GM10248 (cell line): ENCODE measurements around the gene COPG1.
"Not testable (repeated sequence)": the region's sequence is repeated elsewhere in the genome, so short reads cannot be mapped to it uniquely, and the experiment has no call there.

Source experiments
- CTCF ChIA-PET: fragments of 300-600 bp; sonication (Branson Sonifier 250); formaldehyde crosslinking; extraction: SDS; loops from one replicate; lab custom pipeline; 2021; ENCODE audit warnings: antibody characterized with exemption; lab: Yijun Ruan, JAX
- POLR2A ChIA-PET: fragments of 350-650 bp; sonication (Branson Sonifier 250); formaldehyde crosslinking; extraction: SDS; loops from one replicate; lab custom pipeline; 2020; ENCODE audit warnings: antibody characterized with exemption; lab: Yijun Ruan, JAX
- DNase-seq: peaks from one replicate; pipeline ENCODE4 v3.0.0; 2012; ENCODE audit errors: extremely low spot score
- TF ChIP-seq, protein P1 (sequence below): IDR thresholded peaks from 2 replicates; pipeline ENCODE4 v1.5.1; 2012; ENCODE audit warnings: mild to moderate bottlenecking, low read depth; ENCODE audit errors: extremely low read depth, missing control alignments, control extremely low read depth

COPG1 gene

DNA sequence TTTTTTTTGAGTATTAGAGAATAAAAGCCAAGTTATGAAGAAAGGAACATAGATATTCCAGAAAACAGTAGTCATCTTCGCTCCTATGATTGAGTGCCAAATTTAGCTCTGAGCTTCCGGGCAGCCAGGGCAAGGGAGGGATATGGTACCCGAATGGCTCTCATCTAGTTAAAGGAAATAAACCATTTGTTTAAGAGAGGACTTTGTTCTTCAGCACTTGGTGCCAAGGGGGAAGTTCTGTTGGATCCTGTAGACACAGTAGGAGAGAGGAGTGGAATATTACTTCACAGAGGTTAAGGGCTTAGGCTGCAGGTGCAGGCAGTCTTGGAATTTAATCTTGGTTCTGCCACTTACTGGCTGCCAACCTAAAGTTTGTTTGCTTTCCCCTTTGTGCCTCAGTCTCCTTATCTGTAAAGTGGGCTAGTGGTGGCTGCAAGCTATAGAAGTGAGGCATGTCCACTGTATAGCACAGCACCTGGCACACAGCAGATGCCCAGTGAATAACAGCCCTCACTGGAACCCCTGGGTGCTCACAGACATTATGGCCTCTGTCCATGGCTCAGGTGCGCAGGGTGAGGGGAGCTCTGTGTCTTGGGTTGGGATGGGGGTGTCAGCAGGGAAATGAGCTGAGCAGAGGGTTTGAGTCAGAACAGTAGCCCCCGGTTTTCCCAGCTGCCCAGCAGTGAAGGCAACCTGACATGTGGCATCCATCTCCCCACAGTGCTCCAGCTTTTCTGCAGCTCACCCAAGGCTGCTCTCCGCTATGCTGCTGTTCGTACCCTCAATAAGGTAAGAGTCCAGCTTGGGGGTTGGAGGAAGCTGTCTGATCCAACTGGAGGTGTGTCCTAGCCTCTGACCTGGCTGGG lies 10.4 kb downstream of the COPG1 start:
- CTCF ChIA-PET: interaction anchor here (0.9 to 2.9 kb wide), 3 partner anchors 11 to 19 kb away, joined by 3 to 20 read pairs (median 3); partner anchors contain the start of gene HMCES
- no peak for DNase-seq

DNA sequence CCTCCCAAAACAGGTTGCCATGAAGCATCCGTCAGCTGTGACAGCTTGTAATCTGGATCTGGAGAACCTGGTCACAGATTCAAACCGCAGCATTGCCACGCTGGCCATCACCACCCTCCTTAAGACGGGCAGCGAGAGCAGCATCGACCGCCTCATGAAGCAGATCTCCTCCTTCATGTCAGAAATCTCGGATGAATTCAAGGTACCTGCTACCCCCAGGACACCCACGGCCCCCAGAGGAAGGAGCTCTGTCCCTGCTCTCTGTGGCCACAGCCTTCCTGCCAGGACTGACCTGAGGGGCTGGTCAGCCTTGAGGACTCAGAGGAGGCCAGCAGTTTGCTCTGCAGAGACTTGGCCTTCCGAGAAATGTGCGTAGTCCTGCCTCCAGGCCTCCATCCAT lies 11.2 kb downstream of the COPG1 start:
- TF ChIP-seq, protein P1, sequence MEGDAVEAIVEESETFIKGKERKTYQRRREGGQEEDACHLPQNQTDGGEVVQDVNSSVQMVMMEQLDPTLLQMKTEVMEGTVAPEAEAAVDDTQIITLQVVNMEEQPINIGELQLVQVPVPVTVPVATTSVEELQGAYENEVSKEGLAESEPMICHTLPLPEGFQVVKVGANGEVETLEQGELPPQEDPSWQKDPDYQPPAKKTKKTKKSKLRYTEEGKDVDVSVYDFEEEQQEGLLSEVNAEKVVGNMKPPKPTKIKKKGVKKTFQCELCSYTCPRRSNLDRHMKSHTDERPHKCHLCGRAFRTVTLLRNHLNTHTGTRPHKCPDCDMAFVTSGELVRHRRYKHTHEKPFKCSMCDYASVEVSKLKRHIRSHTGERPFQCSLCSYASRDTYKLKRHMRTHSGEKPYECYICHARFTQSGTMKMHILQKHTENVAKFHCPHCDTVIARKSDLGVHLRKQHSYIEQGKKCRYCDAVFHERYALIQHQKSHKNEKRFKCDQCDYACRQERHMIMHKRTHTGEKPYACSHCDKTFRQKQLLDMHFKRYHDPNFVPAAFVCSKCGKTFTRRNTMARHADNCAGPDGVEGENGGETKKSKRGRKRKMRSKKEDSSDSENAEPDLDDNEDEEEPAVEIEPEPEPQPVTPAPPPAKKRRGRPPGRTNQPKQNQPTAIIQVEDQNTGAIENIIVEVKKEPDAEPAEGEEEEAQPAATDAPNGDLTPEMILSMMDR: no peak
- DNase-seq: no peak
- ChIA-PET POLR2A (interaction anchor here (1.1 to 1.2 kb wide), 3 partner anchors 12 to 192 kb away, joined by 3 to 5 read pairs (median 4); no protein-coding TSS in a partner anchor), CTCF (interaction anchor here (1.2 to 2.9 kb wide), 5 partner anchors 11 to 20 kb away, joined by 3 to 20 read pairs (median 5); partner anchors contain the start of gene COPG1)

More for the DNA sequence above, 10.4 kb downstream of the COPG1 start:
- POLR2A ChIA-PET: no interaction called here
- TF ChIP-seq, protein P1: no peak

DNA sequence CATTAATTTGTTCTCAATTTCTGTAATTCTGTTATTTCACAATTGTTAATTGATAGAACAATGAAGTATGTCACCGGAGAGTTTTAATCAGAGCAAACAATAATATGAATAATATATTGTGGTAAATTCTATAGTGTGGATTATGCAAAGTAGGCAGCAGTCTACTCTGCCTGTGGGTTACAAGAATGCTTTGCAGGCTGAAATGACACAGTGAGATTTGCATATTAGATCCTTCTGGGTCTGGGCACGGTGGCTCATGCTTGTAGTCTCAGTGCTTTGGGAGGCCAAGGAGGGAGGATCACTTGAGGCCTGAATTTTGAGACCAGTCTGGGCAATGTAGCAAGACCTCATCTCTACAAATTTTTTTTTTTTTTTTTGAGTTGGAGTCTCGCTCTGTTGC lies 12.5 kb downstream of the COPG1 start:
- DNase-seq: no peak
- CTCF ChIA-PET: interaction anchor here (0.9 to 2.9 kb wide), 7 partner anchors 9 to 209 kb away, joined by 3 to 20 read pairs (median 4); partner anchors contain the start of gene COPG1
- TF ChIP-seq, protein P1: no peak
- POLR2A ChIA-PET: no interaction called here

DNA sequence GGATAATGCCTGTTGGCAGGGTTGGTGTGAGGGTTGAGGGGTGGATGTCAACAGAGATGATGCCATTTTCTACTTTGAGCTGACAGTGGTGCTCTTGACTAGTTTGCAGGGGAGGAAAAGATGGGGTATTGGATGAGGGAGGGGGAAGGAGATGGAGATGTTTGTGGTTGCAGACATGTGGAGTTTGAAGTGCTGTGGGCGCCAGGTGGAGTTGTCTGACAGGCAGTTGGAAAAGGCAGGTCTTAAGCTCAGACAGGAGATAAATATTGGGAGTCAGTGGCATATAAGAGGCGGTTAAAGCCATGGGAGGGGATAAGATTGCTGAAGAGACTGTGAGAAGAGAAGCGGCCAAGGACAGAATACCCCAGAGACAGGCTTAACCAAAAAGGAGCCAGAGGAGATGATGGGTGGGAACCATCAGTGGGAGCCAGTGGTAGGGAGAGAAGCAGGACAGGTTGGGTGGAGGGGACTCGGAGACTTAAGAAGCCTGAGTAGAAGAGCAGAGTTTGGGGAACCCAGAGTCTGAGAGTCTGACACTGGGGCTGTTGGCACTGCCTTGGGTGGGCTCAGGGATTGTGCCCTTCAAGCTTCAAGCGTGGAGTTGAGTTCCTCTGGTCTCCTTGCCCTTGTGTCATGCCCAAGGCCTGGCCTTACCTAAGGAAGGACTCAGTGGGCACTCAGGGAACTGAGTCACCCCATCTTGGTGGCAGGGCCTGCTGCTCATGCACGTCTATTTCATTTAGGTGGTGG lies 13.9 kb downstream of the COPG1 start:
- POLR2A ChIA-PET: interaction anchor here (0.7 kb wide), 1 partner anchor 110 kb away, joined by 6 read pairs; no protein-coding TSS in a partner anchor
- TF ChIP-seq, protein P1: no peak
- CTCF ChIA-PET: interaction anchor here (0.7 to 1.6 kb wide), 3 partner anchors 9 to 17 kb away, joined by 3 to 4 read pairs (median 4); no protein-coding TSS in a partner anchor
- DNase-seq: no peak

DNA sequence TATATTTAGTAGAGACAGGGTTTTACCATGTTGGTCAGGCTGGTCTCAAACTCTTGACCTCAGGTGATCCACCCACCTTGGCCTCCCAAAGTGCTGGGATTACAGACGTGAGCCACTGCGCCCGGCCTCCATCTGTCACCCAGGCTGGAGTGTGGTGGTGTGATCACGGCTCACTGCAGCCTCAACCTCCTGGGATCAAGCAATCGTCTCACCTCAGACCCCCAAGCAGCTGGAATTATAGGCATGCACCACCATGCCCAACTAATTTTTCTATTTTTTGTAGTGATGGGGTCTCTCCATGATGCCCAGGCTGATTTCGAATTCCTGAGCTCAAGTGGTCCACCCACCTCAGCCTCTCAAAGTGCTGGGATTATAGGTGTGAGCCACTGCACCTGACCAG lies 15.6 kb downstream of the COPG1 start:
- ChIA-PET CTCF (interaction anchor here (1.1 to 3.0 kb wide), 4 partner anchors 13 to 51 kb away, joined by 4 to 13 read pairs (median 6); a partner anchor contains a TSS), POLR2A (interaction anchor here (0.8 kb wide), 1 partner anchor 9 kb away, joined by 3 read pairs; no protein-coding TSS in a partner anchor)
- not testable (repeated sequence) for DNase-seq

DNA sequence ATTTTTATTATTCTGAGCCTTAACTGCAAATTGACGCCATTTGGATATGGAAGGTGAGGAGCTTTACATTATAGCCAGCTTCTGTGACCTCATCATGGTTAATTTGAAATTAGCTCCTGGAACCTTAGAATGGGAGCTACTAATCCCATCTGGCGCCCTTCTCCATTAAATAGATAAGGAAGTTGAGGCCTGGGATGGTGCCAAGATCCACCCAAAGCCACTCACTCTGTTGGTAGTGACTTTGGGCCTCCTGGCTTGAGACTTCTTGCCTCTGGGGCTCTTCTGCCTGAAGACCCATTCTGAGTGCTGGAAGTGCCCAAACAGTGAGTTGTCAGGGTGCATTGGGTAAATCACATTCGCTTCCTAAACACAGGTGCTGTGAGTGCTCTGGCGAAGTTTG lies 17.2 kb downstream of the COPG1 start:
- no peak for DNase-seq
- POLR2A ChIA-PET: no interaction called here
- CTCF ChIA-PET: interaction anchor here (1.4 to 3.0 kb wide), 3 partner anchors 15 to 104 kb away, joined by 4 to 13 read pairs (median 9); no protein-coding TSS in a partner anchor
- TF ChIP-seq, protein P1: no peak
